NCI-H2171 (cell line): ENCODE measurements around the gene ACTN1.

Experiments used
- DNase-seq: peaks from one replicate; lab custom pipeline; 2025; lab: John Stamatoyannopoulos, UW

Gene ACTN1

GRCh38 chr14:68936476-68936875 is 42.6 kb downstream of the ACTN1 start:
- no peak for DNase-seq

GRCh38 chr14:68935761-68936214 is 43.3 kb downstream of the ACTN1 start:
- no peak for DNase-seq

GRCh38 chr14:68934066-68934465 is 45.0 kb downstream of the ACTN1 start:
- DNase-seq: peak; percentile 41

- DNase-seq: no peak
These were observed 46.4 kb downstream of the ACTN1 start for GRCh38 chr14:68932686-68933085.

- no peak for DNase-seq
These were observed 46.9 kb downstream of the ACTN1 start for GRCh38 chr14:68932231-68932630.

- DNase-seq: no peak
These were observed 47.5 kb downstream of the ACTN1 start for GRCh38 chr14:68931474-68932051.

- no peak for DNase-seq
These were observed 48.0 kb downstream of the ACTN1 start for GRCh38 chr14:68931063-68931462.

GRCh38 chr14:68929623-68930307 is 49.3 kb downstream of the ACTN1 start:
- no peak for DNase-seq

- no peak for DNase-seq
These were observed 50.1 kb downstream of the ACTN1 start for GRCh38 chr14:68928770-68929550.

GRCh38 chr14:68927956-68928675 is 51.0 kb downstream of the ACTN1 start:
- no peak for DNase-seq

- DNase-seq: no peak
These were observed 52.0 kb downstream of the ACTN1 start for GRCh38 chr14:68927089-68927488.

GRCh38 chr14:68926236-68926635 is 52.9 kb downstream of the ACTN1 start:
- no peak for DNase-seq

GRCh38 chr14:68925373-68925772 is 53.7 kb downstream of the ACTN1 start:
- DNase-seq: no peak

- DNase-seq: no peak
These were observed 54.6 kb downstream of the ACTN1 start for GRCh38 chr14:68924186-68925158.

- DNase-seq: no peak
These were observed 56.2 kb downstream of the ACTN1 start for GRCh38 chr14:68922886-68923285.

GRCh38 chr14:68922201-68922621 is 56.9 kb downstream of the ACTN1 start:
- DNase-seq: peak; percentile 90

GRCh38 chr14:68921666-68922065 is 57.4 kb downstream of the ACTN1 start:
- DNase-seq: no peak

- no peak for DNase-seq
These were observed 58.1 kb downstream of the ACTN1 start for GRCh38 chr14:68921049-68921448.

- no peak for DNase-seq
These were observed 59.8 kb downstream of the ACTN1 start for GRCh38 chr14:68919129-68919927.

- no peak for DNase-seq
These were observed 60.5 kb downstream of the ACTN1 start for GRCh38 chr14:68918612-68919011.
